Pancreas (tissue), 10 donors: Measurements from ENCODE around the gene ZBTB48. TPM values are rescaled to one million over a fixed set of nuclear protein-coding genes. Genes with fewer than 3 reads are reported as not detected.

Source experiments
- ATAC-seq, 4 donors: fragments of 200-7000 bp; cut with Tn5 transposase; one replicate each; pipeline versions ENCODE4 v1.8.0 to v1.9.1; 2020; ENCODE audit warnings: mild to moderate bottlenecking in 4 of 4, moderate library complexity in 4 of 4
- DNase-seq, 6 donors: peaks; one replicate each; pipeline ENCODE4 v3.0.0-alpha.2; 2020
- FAIRE-seq: peaks from 2 replicates; lab custom pipeline; 2012; peaks lifted over from hg19 to GRCh38; lab: Jason Lieb, UNC
- H3K27ac ChIP-seq, 4 donors: fragments of 200-600 bp; sonication (generic); 1 replicate in 3 of 4; 2 replicates in 1 of 4; pipeline versions ENCODE4 v1.5.0 to v1.8.0; 2020
- H3K27me3 ChIP-seq, 4 donors: fragments of 200-600 bp; one replicate each; pipeline ENCODE4 v1.8.0; 2021
- H3K36me3 ChIP-seq, 3 donors: fragments of 200-600 bp; sonication (generic) in 1 of 3; one replicate each; pipeline versions ENCODE4 v1.5.0 to v1.8.0; 2020 to 2021
- H3K4me1 ChIP-seq, 3 donors: fragments of 200-600 bp; one replicate each; pipeline ENCODE4 v1.8.0; 2021
- H3K4me3 ChIP-seq, 4 donors: fragments of 200-600 bp; sonication (generic) in 2 of 4; one replicate each; pipeline versions ENCODE4 v1.5.0 to v1.8.0; 2020 to 2021
- H3K9me3 ChIP-seq, 4 donors: fragments of 200-600 bp; one replicate each; pipeline ENCODE4 v1.8.0; 2021
- whole genome bisulfite sequencing, 2 donors: extraction: QIAGEN DNeasy Blood & Tissue Kit; methylation state at CpG; one replicate each; pipeline ENCODE4 v1.1.7; 2013; 5-methylcytosine and 5-hydroxymethylcytosine counted together
- intact Hi-C, 3 donors: fragments of 100-400 bp; cut with DNase I; formaldehyde crosslinking; loops; one replicate each; pipeline versions ENCODE4 v1.11.1 to v1.14.2; 2022
- polyA plus RNA-seq, 2 donors: library from polyadenylated mRNA; stranded (reverse); fragments of 200-250 nt; gene quantifications; one replicate each; pipeline ENCODE4 v1.2.3, GENCODE V29; 2013
- total RNA-seq, 6 donors: library from RNA; stranded (reverse); fragmentation: NEBNext Ultra II Directional in 4 of 6; extraction: Animal tissue kit (Norgen Biotek cat#: 25700) in 4 of 6; gene quantifications; one replicate each; pipeline versions ENCODE4 v1.2.1 to v1.2.4, GENCODE V29; 2021 to 2023
- TF ChIP-seq, protein P1 (sequence below), 4 donors: fragments of 200-600 bp; sonication (generic) in 3 of 4; IDR thresholded peaks; one replicate each; pipeline versions ENCODE4 v1.5.0 to v1.8.0; 2021; ENCODE audit warnings: antibody characterized with exemption in 4 of 4
- donor health status: healthy with polysubstance abuse.
- donor health status: DM: no; HTN: no; CAD: no; lungs with moderate emphysema.
- donor health status: DM: no; HTN: no; CAD: no.
- donor health status: control.
- donor health status: control.
- donor health status: Bipolar disorder and iron deficiency.
- donor health status: DM: yes; HTN: yes; CAD: no.
- donor health status: DM: no; HTN: no; CAD: no.
- donor health status: DM: no; HTN: no; CAD: no.
- donor health status: DM: yes; HTN: yes; CAD: no.

The ZBTB48 gene
- total and polyA plus RNA-seq, 8 donors = 15.2 to 143 (median 18.4) TPM

DNA sequence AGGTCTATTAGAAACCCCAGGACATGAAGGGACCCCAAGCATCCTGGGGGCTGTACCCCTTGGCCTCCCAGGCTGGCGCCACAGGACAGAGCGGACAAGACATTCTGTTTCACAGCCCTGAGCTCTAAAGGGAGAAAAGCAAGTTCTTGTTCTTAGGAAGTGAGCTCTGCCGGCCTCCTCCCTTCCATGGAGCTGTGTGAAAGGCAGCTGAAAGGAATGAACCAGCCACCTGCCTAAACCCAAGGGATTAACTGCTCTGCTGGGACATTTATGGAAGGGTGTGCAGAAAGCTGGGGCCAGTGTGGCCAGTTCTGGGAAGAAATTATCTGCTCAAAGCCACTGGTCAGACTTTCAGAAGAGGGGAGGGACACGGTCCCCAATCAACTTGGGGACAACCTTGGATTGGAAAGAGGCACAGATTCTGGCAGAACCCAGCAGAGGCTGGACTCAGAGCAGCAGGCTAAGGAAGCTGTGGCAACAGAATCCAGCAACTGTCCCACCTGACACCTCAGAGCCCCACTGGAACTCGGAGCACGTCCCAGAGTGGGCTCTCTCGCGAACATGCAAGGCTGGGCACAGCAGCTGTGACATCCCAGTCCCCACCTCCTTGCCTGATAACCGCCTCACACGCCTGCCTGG is 20.7 kb downstream of the ZBTB48 start:
- TF ChIP-seq, protein P1, sequence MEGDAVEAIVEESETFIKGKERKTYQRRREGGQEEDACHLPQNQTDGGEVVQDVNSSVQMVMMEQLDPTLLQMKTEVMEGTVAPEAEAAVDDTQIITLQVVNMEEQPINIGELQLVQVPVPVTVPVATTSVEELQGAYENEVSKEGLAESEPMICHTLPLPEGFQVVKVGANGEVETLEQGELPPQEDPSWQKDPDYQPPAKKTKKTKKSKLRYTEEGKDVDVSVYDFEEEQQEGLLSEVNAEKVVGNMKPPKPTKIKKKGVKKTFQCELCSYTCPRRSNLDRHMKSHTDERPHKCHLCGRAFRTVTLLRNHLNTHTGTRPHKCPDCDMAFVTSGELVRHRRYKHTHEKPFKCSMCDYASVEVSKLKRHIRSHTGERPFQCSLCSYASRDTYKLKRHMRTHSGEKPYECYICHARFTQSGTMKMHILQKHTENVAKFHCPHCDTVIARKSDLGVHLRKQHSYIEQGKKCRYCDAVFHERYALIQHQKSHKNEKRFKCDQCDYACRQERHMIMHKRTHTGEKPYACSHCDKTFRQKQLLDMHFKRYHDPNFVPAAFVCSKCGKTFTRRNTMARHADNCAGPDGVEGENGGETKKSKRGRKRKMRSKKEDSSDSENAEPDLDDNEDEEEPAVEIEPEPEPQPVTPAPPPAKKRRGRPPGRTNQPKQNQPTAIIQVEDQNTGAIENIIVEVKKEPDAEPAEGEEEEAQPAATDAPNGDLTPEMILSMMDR (IDR thresholded peaks at IDR 0.05) = no peak
- Histone ChIP-seq H3K4me3 (peak overlapping the region; percentile 63 to 95 (median 88)), H3K36me3 (peaks cover 0 to 32% (median 14%) of the 10 kb centered on the region in 3 donors), H3K4me1 (peaks cover 8 to 45% (median 8%) of the 10 kb centered on the region in 3 donors), H3K27ac (peak overlapping the region; percentile 94 to 99 (median 96)), H3K9me3 (no peaks in the 10 kb centered on the region), H3K27me3 (no peaks in the 10 kb centered on the region)
- DNase-seq (peak in 1 of 6 donors; percentile 81), ATAC-seq (no peak), FAIRE-seq (no peak)
- intact Hi-C loops = no loop called here
- WGBS, 2 donors = 13 to 16% methylated on average over 10 of the region's 10 CpGs

DNA sequence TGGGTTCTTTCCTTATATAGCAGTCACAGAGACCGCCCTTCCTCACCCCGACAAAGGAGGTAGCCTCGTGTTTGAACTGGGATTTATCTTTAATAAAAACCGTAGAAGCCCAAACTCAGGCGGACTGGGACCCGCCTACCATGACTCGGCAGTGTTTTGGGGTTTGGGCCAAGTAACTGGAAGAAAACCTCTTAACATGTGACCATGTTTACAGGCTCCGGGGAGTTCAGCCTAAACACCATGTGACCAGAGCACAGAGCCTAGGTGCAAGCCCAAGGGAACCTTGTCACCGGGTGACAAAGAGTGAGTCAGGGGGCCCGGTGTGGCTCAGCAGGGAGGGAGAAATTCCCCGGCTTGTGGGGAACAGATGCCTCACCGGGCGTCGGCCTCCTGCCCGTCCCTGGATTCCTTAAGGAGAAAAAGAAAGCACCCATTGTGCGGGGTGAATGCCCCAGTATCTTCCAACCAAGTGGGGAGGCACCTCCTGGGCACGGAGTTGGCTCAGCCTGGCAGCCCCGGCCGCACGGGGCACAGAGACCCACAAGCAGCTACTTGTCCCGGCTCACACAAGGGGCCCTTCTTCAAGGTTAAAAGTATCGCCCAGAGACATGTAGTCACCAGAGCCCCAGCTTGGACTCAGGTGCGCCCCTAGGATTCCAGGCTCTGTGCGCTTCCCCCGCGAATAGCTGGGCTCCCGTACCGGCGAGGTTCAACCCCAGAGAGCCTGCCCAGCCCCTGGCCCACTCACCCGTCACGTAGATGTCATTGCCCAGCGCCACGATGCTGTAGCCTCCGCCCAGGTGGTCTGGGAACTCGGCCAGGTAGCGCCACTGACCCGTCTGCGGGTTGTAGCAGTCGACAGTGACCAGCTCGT is 21.5 kb downstream of the ZBTB48 start:
- H3K27ac ChIP-seq = peak overlapping the region; percentile 94 to 99 (median 96)
- WGBS, 2 donors = 0% methylated on average over 40 of the region's 40 CpGs
- FAIRE-seq = no peak
- DNase-seq = peak; percentile 76 to 92 (median 86)
- peaks cover 0 to 24% (median 12%) of the 10 kb centered on the region in 3 donors for H3K36me3 ChIP-seq
- TF ChIP-seq, protein P1 (IDR thresholded peaks at IDR 0.05) = no peak
- intact Hi-C loops = no loop called here
- ATAC-seq = peak; percentile 59 to 72 (median 66)
- H3K9me3 ChIP-seq = no peaks in the 10 kb centered on the region
- no peaks in the 10 kb centered on the region for H3K27me3 ChIP-seq
- H3K4me3 ChIP-seq = peak overlapping the region; percentile 63 to 95 (median 88)
- H3K4me1 ChIP-seq = peaks cover 8 to 45% (median 8%) of the 10 kb centered on the region in 3 donors

DNA sequence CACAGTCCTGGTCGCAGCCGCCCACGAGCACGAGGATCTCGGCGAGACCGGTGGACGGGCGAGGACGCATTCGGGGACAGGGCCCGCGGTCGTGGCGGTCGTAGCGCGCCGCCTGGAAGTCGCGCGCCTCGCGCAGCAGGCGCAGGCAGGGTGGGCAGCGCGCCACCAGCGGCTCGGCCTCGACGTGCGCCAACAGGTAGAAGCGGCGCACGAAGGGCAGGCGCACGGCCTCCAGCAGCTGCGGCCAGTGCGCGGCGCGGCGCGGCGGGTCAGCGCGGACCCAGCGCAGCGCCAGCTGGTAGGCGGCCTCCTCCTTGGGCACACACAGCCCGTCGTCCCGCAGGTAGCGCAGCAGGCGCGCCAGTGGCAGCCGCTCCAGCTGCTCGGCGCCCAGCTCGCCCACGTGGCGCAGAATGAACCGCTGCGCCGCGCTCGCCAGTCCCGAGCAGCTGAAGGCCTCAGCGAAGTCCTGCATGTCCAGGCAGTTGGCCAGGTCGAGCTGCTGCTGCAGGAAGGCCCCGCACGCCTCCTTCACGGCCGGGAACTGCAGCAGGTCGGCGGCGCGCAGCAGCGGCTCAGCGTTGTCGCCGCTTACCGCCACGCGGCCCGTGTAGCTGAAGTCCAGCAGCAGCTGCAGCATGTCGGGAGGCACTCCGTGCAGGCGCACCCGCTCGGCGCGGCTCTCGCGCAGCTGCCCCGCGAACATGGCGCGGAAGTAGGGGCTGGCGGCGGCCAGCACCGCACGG is 22.3 kb downstream of the ZBTB48 start:
- no peaks in the 10 kb centered on the region for H3K9me3 ChIP-seq
- TF ChIP-seq, protein P1 (IDR thresholded peaks at IDR 0.05) = no peak
- peaks cover 0 to 17% (median 9%) of the 10 kb centered on the region in 3 donors for H3K36me3 ChIP-seq
- ATAC-seq (peak; percentile 26 to 58 (median 42)), DNase-seq (peak; percentile 66 to 90 (median 79)), FAIRE-seq (no peak)
- intact Hi-C loops = no loop called here
- H3K4me1 ChIP-seq = peaks cover 8 to 45% (median 8%) of the 10 kb centered on the region in 3 donors
- no peaks in the 10 kb centered on the region for H3K27me3 ChIP-seq
- 0% methylated on average over 89 to 103 of the region's 103 CpGs for WGBS, 2 donors
- peak overlapping the region; percentile 94 to 99 (median 96) for H3K27ac ChIP-seq
- peak overlapping the region; percentile 63 to 95 (median 88) for H3K4me3 ChIP-seq

DNA sequence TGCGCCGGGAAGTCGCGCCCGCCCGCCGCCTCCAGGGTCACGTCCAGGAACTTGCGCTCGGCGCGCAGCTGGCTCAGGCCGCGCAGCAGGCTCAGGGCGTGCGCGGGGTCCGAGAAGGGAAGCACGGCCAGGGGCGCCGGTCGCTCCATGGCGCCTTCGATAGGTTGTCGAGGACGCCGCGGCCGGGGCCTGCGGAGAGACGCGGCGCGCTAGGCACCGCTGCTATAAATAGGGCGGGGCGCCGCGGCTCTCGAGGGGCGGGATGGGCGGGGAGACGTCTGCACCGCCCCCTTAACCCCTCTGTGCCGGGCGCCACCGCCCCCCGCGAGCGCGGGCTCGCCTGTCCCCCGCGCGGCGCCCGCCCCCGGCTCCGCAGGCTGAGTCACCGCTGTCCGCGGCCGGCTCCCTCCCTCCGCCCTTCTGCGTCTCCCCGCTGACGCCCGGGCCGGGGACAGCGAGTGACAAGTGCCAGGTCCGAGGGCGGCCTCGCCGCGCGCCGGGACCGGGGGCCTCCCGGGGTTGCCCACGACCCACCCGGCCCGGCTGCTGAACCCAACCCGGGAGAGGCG is 23.0 kb downstream of the ZBTB48 start, which contains the start of gene KLHL21:
TSS of gene KLHL21 (minus strand) at position 201 of the 569 bp plus-strand sequence. CDS start at position 149, 52 bp downstream.
- 0 to 1% methylated on average over 52 to 84 of the region's 84 CpGs for WGBS, 2 donors
- intact Hi-C loops = no loop called here
- TF ChIP-seq, protein P1 (IDR thresholded peaks at IDR 0.05) = no peak
- peak within 1 kb of the TSS; percentile 63 to 95 (median 88) for H3K4me3 ChIP-seq
- peaks cover 0 to 12% (median 4%) of the 10 kb centered on the region in 3 donors for H3K36me3 ChIP-seq
- peaks cover 2 to 39% (median 8%) of the 10 kb centered on the region in 3 donors for H3K4me1 ChIP-seq
- peak; percentile 83 to 94 (median 92) for DNase-seq
- H3K27me3 ChIP-seq = no peaks in the 10 kb centered on the region
- H3K9me3 ChIP-seq = no peaks in the 10 kb centered on the region
- peak within 1 kb of the TSS; percentile 94 to 99 (median 96) for H3K27ac ChIP-seq
- peak; percentile 64 to 78 (median 75) for ATAC-seq
- FAIRE-seq = no peak
